GM12865 (cell line): ENCODE data around the gene UNKL.

ENCODE experiments used
- DNase-seq: peaks from one replicate; pipeline ENCODE4 v3.0.0; 2010; ENCODE audit warnings: low read depth
- H3K4me3 ChIP-seq: 2 replicates; pipeline ENCODE4 v1.5.1; 2011; ENCODE audit warnings: mild to moderate bottlenecking, low read depth, low read length, control low read depth
- TF ChIP-seq, protein P1 (sequence below): IDR thresholded peaks from 2 replicates; pipeline ENCODE4 v1.5.1; 2011; ENCODE audit warnings: low read length, control low read depth, low read depth, inconsistent platforms; ENCODE audit not compliant: insufficient read depth; ENCODE audit errors: missing control alignments

UNKL gene

DNA sequence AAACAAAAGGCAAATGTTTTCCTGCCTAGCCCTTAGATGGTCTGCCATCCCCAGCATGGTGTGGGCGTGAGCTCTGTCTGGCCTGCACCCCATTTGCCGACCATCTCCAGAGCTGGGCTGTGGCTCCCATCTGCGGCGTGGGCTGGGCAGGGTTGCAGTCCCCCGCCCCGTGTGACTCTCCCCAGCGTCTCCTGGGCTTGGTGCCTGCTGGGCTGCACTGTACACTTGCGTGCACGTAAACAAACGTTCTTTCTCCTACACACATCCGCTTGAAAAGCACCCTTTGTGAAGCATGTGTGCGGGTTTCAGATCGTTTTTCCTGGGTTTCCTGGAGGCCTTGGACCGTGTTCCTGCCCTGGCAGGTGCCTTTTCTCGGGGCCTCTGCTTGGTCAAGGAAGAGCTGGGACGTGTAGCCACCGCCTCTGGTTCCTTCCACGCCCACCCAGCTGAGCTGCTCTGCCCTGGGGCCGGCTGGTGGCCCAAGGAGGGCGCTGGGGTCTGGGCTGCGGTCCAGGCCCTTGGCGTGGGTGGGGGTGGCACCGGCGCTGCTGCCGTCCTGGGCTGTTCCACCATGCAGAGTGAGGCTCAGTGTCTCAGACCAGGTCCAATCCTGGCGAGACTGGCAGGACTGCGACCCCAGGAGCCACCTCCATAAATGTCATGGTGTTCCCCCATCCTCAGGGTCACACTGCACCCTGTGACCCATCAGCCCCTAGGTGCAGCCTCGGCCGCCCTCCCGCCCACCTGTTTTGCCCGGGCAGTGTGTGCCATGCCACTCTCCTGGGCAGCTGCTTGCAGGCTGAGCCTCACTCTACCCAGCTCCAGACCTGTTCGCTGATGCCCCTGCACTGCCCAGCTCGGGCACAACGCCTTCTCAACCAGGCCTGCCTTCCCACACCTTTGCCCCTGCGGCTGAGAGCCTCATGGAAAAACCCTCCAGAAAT is 90.9 kb downstream of the UNKL start:
- TF ChIP-seq, protein P1, sequence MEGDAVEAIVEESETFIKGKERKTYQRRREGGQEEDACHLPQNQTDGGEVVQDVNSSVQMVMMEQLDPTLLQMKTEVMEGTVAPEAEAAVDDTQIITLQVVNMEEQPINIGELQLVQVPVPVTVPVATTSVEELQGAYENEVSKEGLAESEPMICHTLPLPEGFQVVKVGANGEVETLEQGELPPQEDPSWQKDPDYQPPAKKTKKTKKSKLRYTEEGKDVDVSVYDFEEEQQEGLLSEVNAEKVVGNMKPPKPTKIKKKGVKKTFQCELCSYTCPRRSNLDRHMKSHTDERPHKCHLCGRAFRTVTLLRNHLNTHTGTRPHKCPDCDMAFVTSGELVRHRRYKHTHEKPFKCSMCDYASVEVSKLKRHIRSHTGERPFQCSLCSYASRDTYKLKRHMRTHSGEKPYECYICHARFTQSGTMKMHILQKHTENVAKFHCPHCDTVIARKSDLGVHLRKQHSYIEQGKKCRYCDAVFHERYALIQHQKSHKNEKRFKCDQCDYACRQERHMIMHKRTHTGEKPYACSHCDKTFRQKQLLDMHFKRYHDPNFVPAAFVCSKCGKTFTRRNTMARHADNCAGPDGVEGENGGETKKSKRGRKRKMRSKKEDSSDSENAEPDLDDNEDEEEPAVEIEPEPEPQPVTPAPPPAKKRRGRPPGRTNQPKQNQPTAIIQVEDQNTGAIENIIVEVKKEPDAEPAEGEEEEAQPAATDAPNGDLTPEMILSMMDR, result no peak
- DNase-seq, result no peak
- H3K4me3 ChIP-seq, result no peak overlapping the region

DNA sequence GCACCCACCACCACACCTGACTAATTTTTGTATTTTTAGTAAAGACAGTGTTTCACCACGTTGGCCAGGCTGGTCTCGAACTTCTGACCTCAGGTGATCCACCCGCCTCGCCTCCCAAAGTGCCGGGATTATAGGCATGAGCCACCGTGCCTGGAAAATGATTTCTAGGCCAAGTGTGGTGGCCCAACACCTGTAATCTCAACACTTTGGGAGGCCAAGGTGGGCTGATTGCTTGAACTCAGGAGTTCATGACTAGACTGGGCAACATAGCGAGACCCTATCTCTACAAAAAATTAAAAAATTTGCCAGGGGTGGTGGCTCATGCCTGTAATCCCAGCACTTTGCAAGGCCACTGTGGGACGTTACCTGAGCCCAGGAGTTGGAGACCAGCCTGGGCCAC is 92.1 kb downstream of the UNKL start:
- no peak overlapping the region for H3K4me3 ChIP-seq
- DNase-seq, result no peak
- TF ChIP-seq, protein P1, result no peak

DNA sequence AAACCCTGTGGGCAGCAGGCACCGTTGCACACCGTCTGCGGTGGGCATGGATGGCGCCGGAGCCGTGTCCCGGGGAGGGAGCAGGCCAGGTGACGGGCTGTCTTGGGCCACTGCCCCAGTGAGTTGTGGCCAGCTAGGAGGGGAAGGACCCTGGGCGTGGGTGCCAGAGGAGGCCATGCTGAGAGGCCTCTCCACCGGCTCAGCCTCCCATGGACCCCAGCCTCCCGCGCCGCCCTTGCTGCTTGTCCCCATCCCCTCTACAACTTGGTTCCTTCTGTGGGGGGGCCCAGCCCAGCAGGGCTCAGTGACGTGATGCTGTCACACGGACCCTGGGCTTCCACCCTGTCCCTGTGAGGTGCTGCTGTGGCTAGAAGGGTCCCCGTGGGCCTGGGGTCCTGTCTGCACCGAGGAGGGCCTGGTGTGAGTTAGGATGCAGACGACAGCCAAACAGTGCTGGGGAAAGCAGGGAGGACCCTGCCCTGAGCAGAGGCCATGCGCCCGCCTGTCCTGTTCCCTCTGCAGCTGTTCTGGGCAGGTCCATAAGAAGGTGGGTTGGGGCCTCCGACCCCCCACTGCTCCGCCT is 93.8 kb downstream of the UNKL start:
- no peak overlapping the region for H3K4me3 ChIP-seq
- TF ChIP-seq, protein P1, result no peak
- DNase-seq, result no peak

DNA sequence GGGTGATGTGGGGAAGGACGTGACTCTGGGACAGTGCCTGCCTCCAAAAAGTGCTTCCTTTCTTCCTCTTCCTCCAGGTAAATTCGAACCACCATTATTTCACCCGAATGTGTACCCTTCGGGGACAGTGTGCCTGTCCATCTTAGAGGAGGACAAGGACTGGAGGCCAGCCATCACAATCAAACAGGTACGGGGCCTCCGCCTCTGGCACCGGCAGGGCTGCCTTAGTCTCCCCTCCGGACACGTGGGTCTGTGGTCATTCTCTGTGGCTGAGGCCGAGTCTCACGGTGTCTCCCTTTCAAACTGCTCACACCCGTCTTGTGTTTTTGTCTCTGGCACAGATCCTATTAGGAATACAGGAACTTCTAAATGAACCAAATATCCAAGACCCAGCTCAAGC is 94.4 kb downstream of the UNKL start:
- TF ChIP-seq, protein P1, result no peak
- DNase-seq, result no peak
- H3K4me3 ChIP-seq, result no peak overlapping the region

DNA sequence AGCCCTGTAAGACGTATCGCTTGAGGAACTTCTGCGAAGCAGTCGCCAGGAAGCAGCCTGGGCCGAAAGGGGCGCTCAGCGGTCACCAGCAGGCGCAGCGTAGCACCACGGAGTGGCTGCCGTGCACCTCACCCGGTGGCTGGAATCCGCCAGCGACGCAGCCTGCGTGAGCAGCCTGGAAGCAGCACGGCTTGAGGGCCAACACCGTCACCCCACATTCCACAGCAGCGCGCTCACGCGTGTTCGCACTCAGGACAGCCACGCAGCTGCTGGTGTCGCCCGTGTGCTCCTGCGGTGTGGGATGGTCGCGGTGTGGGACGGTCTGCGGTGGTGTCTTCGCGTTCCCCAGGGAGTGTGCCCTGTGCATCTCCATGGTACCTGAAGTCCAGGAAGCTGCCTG is 95.5 kb downstream of the UNKL start:
- no peak overlapping the region for H3K4me3 ChIP-seq

DNA sequence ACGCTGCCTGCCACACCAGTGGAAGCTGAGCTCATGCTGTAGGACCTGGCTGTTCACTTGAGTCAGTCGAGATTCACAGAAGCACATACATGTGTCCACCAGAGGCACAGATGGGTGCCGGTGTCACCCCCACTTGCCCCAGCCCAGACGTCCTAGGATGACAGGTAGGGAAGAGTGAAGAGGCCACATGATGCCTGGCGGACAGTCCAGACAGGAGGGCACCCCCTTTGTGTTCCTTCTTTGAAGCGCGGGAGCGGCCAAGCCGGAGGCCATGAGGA is 96.3 kb downstream of the UNKL start:
- TF ChIP-seq, protein P1, result no peak
- no peak overlapping the region for H3K4me3 ChIP-seq

More for the DNA sequence above, 95.5 kb downstream of the UNKL start:
- TF ChIP-seq, protein P1, result no peak
- no peak for DNase-seq

More for the DNA sequence above, 96.3 kb downstream of the UNKL start:
- DNase-seq, result no peak
